HepG2 (cell line): ENCODE results near the gene SELENOV.

Experiments used
- CTCF ChIP-seq: sonication (generic); formaldehyde crosslinking; IDR thresholded peaks from 2 replicates; pipeline ENCODE4 v1.5.0; 2020; ENCODE audit warnings: mild to moderate bottlenecking, missing genetic modification reagents, moderate library complexity
- MIXL1 ChIP-seq: IDR thresholded peaks from 2 replicates; pipeline ENCODE4 v1.6.1; 2016
- RAD51 ChIP-seq: fragments of 450-650 bp; IDR thresholded peaks from 2 replicates; pipeline ENCODE4 v1.6.1; 2016; ENCODE audit warnings: borderline replicate concordance
- SRY ChIP-seq: sonication (generic); formaldehyde crosslinking; IDR thresholded peaks from 2 replicates; pipeline ENCODE4 v1.8.0; 2022; ENCODE audit warnings: mild to moderate bottlenecking, missing genetic modification reagents

GRCh38 chr19:39500543-39500942, 14.4 kb upstream of the SELENOV start:
- no peak for TF ChIP-seq SRY (CRISPR knock-in tag)
- no peak for TF ChIP-seq MIXL1 (CRISPR knock-in tag)
- TF ChIP-seq CTCF (CRISPR knock-in tag): no peak
- no peak for TF ChIP-seq RAD51
